RWPE1 (cell line): ENCODE measurements around the gene PPP2R2B.

ENCODE experiments used
- CTCF ChIA-PET: fragments of 350-600 bp; sonication (Branson Sonifier 250); formaldehyde crosslinking; extraction: SDS; loops from one replicate; lab custom pipeline; 2021; lab: Yijun Ruan, JAX
- POLR2A ChIA-PET: fragments of 400-600 bp; formaldehyde crosslinking; extraction: SDS; loops from one replicate; lab custom pipeline; 2020; ENCODE audit warnings: antibody characterized with exemption; ENCODE audit not compliant: low non-redundant PET; lab: Yijun Ruan, JAX
- DNase-seq: peaks from one replicate; pipeline ENCODE4 v3.0.0; 2012; ENCODE audit warnings: low spot score
- H3K27ac ChIP-seq: fragments of 450-650 bp; 2 replicates; pipeline ENCODE4 v1.5.1; 2017
- TF ChIP-seq, protein P1 (sequence below): fragments of 450-650 bp; conservative IDR thresholded peaks from 2 replicates; pipeline ENCODE4 v1.5.1; 2017; ENCODE audit warnings: low read depth, mild to moderate bottlenecking

The PPP2R2B gene

DNA sequence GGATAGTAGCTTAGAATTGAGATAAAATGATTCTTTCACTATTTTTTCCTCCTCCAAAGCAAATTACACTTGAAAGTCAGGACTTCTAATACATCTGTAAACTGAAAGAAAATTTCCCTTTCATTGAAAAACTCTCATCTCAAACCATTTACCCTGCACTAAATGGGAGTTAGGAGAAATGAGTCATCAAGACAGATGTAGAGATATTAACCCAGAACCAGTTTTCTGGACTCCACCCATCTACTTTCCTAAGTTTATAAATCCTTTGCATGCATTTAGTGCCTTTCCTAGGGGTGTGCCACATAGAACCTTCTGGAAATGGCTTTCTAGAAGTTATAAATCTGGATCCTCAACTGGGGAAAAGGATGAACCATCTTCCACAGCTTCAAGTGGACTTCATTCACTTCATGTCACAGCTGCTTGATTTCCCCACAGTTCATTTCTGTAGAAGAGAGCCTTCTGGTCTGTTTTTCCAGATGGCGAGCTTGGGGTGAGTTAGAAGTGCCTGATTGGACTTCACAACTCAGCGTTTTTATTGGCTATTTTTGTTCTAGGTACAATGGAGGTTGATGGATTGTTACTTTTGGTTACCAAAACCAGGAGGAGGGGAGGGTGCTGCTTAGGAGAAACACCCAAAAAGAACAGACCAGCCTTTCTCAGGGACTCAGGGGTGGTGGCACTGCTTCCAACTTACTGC, 290.1 kb downstream of the PPP2R2B start:
- POLR2A ChIA-PET, result no interaction called here
- TF ChIP-seq, protein P1, sequence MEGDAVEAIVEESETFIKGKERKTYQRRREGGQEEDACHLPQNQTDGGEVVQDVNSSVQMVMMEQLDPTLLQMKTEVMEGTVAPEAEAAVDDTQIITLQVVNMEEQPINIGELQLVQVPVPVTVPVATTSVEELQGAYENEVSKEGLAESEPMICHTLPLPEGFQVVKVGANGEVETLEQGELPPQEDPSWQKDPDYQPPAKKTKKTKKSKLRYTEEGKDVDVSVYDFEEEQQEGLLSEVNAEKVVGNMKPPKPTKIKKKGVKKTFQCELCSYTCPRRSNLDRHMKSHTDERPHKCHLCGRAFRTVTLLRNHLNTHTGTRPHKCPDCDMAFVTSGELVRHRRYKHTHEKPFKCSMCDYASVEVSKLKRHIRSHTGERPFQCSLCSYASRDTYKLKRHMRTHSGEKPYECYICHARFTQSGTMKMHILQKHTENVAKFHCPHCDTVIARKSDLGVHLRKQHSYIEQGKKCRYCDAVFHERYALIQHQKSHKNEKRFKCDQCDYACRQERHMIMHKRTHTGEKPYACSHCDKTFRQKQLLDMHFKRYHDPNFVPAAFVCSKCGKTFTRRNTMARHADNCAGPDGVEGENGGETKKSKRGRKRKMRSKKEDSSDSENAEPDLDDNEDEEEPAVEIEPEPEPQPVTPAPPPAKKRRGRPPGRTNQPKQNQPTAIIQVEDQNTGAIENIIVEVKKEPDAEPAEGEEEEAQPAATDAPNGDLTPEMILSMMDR, result no peak
- CTCF ChIA-PET, result interaction anchor here (0.5 to 0.7 kb wide), 3 partner anchors 85 to 209 kb away, joined by 3 to 4 read pairs (median 3); no protein-coding TSS in a partner anchor
- DNase-seq, result peak; percentile 35
- no peak overlapping the region for H3K27ac ChIP-seq

DNA sequence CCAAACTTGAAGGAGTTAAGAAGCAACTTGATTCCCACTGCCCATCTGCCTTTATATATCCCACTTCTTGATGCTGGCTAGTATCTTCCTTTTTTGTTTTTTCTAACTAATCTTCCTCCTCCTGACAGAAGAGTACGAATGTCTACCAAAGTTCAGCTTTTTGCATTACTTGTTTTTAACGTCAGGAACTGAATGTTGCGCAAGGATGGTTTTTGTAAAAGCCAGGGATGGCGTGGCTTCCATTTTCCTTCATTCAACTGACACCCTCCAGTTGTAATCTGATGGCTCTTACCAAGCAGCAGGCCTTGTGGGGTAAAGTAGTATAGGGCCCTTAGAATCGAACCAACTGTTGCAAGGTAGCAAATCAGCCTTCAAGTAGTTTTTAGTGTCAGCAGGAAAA, 291.8 kb downstream of the PPP2R2B start:
- TF ChIP-seq, protein P1, result no peak
- ChIA-PET POLR2A (no interaction called here), CTCF (interaction anchor here (0.5 to 0.7 kb wide), 2 partner anchors 56 to 592 kb away, joined by 3 read pairs; no protein-coding TSS in a partner anchor)
- H3K27ac ChIP-seq, result no peak overlapping the region
- DNase-seq, result no peak

DNA sequence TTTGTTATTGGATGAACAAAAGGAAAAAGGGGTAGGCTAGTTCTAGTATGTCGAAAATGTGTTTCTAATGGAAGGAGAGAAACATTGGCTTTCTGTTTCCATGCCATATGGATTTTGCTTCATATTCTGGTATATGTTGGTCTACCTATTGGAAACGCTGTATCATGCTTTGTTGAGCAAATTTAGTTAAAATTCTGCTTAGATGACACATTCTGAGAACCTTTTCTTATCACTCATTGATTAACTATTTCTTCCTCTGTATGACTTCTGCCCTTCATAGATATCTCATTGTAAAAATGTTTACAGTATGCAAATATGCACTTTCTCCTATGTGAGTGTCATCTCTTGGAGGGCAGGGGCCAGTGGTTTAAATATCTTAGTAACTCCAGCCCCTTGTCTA, 293.8 kb downstream of the PPP2R2B start:
- DNase-seq, result no peak
- no peak overlapping the region for H3K27ac ChIP-seq
- ChIA-PET CTCF (interaction anchor here (0.6 kb wide), 1 partner anchor 612 kb away, joined by 4 read pairs; no protein-coding TSS in a partner anchor), POLR2A (no interaction called here)
- TF ChIP-seq, protein P1, result no peak

DNA sequence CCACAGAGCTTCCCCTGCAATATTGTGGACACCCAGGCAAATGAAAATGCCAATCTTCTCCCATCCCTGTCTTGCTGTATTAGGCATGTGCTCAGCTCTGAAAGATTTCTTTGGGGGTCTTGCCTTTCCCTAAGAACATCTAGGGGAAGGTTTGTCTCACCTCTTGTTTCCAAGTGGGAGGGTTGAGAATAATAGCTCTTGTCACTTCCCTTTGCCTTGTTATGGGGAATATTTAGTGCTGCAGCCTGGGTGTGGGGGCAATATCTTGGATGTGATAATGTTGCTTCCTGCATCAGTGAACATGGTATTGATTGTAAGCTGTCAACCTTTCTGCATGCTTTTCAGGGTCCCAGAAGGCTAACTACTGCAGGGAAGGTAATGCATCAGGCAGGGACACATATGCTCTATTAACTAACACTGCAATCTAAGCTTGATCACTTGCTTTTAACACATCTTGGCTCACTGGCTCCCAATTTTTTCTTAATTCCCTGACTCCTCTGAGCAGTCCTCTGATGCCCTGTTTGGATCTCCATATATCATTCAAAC, 296.4 kb downstream of the PPP2R2B start:
- DNase-seq, result no peak
- CTCF ChIA-PET, result no interaction called here
- H3K27ac ChIP-seq, result no peak overlapping the region
- TF ChIP-seq, protein P1, result no peak
- POLR2A ChIA-PET, result no interaction called here

DNA sequence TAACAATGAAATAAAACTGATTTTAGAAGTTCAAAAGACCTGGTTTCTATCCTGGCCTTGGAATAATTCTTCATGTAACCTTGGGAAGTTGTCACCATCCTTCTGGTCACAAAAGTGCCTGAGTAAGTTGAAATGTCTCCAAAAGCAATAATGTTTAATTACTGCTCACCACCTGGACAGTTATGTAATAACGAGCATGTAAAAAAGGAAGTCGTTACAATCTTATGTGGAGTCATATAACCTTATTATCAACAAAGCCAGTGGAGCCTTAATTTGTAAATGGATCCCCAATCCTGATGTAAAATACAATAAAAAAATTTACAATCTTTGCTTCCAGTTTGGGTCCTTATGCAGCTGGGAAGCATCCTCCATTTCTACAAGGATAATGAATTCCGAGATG, 298.3 kb downstream of the PPP2R2B start:
- DNase-seq, result no peak
- POLR2A ChIA-PET, result no interaction called here
- CTCF ChIA-PET, result interaction anchor here (0.6 kb wide), 1 partner anchor 9 kb away, joined by 5 read pairs; no protein-coding TSS in a partner anchor
- TF ChIP-seq, protein P1, result no peak
- no peak overlapping the region for H3K27ac ChIP-seq

DNA sequence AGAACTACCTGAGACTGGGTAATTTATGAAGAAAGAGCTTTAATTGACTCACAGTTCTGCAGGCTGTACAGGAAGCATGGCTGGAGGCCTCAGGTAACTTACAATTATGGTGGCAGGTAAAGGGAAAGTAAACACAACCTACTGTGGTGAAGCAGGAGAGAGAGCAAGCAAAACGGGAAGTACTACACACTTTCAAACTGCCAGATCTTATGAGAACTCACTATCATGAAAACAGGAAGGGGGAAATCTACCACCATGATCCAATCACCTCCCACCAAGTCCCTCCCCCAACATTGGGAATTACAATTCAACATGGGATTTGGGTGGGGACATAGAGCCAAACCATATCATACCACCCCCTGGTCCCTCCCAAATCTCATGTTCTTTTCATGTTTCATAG, 303.8 kb downstream of the PPP2R2B start:
- CTCF ChIA-PET, result no interaction called here
- POLR2A ChIA-PET, result no interaction called here
- TF ChIP-seq, protein P1, result no peak
- no peak for DNase-seq
- no peak overlapping the region for H3K27ac ChIP-seq
